ENCODE data around the gene CCDC171. TPM values are rescaled to one million over a fixed set of nuclear protein-coding genes. Genes with fewer than 3 reads are reported as not detected.

CCDC171 gene
- total RNA-seq, 1 experiment from 2014 or later, result 2.8 TPM

- Mint-ChIP-seq H3K27ac (no peak overlapping the region), H3K4me1 (peaks cover 10% of the 10 kb centered on the region), H3K4me3 (no peak overlapping the region), H3K9me3 (no peaks in the 10 kb centered on the region), H3K36me3 (no peaks in the 10 kb centered on the region), H3K27me3 (ENCODE audit: low read depth) (no peaks in the 10 kb centered on the region)
- DNase-seq (ENCODE audit: low spot score) (no peak), ATAC-seq (no peak)
- CTCF ChIA-PET, result no interaction called here
- POLR2A ChIA-PET, result no interaction called here
- TF ChIP-seq PRRX2 (CRISPR knock-in tag; IDR thresholded peaks at IDR 0.05) (no peak), USF2 (CRISPR knock-in tag; IDR thresholded peaks at IDR 0.05) (no peak), CREB1 (CRISPR knock-in tag; IDR thresholded peaks at IDR 0.05) (no peak), ZNF423 (CRISPR knock-in tag; IDR thresholded peaks at IDR 0.05) (no peak), IRF2 (CRISPR knock-in tag; IDR thresholded peaks at IDR 0.05; ENCODE audit: borderline replicate concordance, low read depth) (no peak), MAX (CRISPR knock-in tag; IDR thresholded peaks at IDR 0.05) (no peak), ATF1 (CRISPR knock-in tag; IDR thresholded peaks at IDR 0.05) (no peak), ZNF532 (CRISPR knock-in tag; IDR thresholded peaks at IDR 0.05; ENCODE audit: borderline replicate concordance) (no peak), ZNF416 (CRISPR knock-in tag; IDR thresholded peaks at IDR 0.05) (no peak), FOXP1 (CRISPR knock-in tag; IDR thresholded peaks at IDR 0.05; ENCODE audit: borderline replicate concordance) (no peak), ZNF121 (CRISPR knock-in tag; IDR thresholded peaks at IDR 0.05) (no peak), RORB (CRISPR knock-in tag; IDR thresholded peaks at IDR 0.05) (no peak), ATF2 (CRISPR knock-in tag; IDR thresholded peaks at IDR 0.05; ENCODE audit: borderline replicate concordance, low read depth) (no peak), ZSCAN18 (CRISPR knock-in tag; IDR thresholded peaks at IDR 0.05) (no peak), OVOL2 (CRISPR knock-in tag; IDR thresholded peaks at IDR 0.05; ENCODE audit: borderline replicate concordance) (no peak)
Measured at GRCh38 chr9:16001856-16002255, 449.0 kb downstream of the CCDC171 start.

GRCh38 chr9:16002816-16003215, 450.0 kb downstream of the CCDC171 start:
- CTCF ChIA-PET, result no interaction called here
- no peak overlapping the region for H3K4me3 Mint-ChIP-seq
- no peaks in the 10 kb centered on the region for H3K9me3 Mint-ChIP-seq
- no peaks in the 10 kb centered on the region for H3K36me3 Mint-ChIP-seq
- POLR2A ChIA-PET, result no interaction called here
- DNase-seq (ENCODE audit: low spot score), result no peak
- no peaks in the 10 kb centered on the region for H3K27me3 Mint-ChIP-seq (ENCODE audit: low read depth)
- peaks cover 10% of the 10 kb centered on the region for H3K4me1 Mint-ChIP-seq
- no peak overlapping the region for H3K27ac Mint-ChIP-seq
- no peak for ATAC-seq
- TF ChIP-seq TCF7 (CRISPR knock-in tag; IDR thresholded peaks at IDR 0.05; ENCODE audit: low read depth), result no peak
- no peak for TF ChIP-seq HMGXB4 (CRISPR knock-in tag; IDR thresholded peaks at IDR 0.05)
- no peak for TF ChIP-seq MLX (CRISPR knock-in tag; IDR thresholded peaks at IDR 0.05)
- TF ChIP-seq NFATC4 (CRISPR knock-in tag; IDR thresholded peaks at IDR 0.05), result no peak
- TF ChIP-seq ATF1 (CRISPR knock-in tag; IDR thresholded peaks at IDR 0.05), result no peak
- TF ChIP-seq FOXJ3 (CRISPR knock-in tag; IDR thresholded peaks at IDR 0.05; ENCODE audit: borderline replicate concordance), result no peak
- TF ChIP-seq E2F1 (CRISPR knock-in tag; IDR thresholded peaks at IDR 0.05), result no peak
- no peak for TF ChIP-seq ZNF671 (CRISPR knock-in tag; IDR thresholded peaks at IDR 0.05)
